ENCODE results near the gene ALDH3B1.

Gene ALDH3B1

DNA sequence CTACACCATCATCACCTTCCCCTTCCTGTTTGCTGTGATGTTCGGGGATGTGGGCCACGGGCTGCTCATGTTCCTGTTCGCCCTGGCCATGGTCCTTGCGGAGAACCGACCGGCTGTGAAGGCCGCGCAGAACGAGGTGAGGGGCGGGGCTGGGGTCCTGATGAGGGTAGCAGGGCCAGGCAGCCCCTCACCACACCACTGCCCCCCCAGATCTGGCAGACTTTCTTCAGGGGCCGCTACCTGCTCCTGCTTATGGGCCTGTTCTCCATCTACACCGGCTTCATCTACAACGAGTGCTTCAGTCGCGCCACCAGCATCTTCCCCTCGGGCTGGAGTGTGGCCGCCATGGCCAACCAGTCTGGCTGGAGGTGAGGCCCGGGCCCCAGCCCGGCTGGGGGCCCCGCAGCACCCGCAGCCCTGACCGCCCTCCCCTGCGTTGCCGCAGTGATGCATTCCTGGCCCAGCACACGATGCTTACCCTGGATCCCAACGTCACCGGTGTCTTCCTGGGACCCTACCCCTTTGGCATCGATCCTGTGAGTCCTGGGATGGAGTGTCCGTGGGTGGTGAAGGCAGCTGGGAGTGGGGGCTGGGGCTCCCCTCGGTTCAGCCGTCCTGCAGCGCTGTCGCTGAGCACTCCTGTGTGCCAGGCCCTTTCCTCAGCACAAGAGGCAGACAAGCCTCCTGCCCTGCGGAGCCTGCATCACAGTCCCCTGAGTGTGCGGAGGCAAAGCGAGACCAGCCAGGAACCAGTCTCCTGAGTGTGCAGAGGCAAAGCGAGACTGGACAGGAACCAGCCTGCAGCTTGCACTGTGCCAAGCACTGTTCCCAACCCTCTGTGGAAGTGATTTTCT lies 37.5 kb downstream of the ALDH3B1 start:
- no peak for FAIRE-seq

DNA sequence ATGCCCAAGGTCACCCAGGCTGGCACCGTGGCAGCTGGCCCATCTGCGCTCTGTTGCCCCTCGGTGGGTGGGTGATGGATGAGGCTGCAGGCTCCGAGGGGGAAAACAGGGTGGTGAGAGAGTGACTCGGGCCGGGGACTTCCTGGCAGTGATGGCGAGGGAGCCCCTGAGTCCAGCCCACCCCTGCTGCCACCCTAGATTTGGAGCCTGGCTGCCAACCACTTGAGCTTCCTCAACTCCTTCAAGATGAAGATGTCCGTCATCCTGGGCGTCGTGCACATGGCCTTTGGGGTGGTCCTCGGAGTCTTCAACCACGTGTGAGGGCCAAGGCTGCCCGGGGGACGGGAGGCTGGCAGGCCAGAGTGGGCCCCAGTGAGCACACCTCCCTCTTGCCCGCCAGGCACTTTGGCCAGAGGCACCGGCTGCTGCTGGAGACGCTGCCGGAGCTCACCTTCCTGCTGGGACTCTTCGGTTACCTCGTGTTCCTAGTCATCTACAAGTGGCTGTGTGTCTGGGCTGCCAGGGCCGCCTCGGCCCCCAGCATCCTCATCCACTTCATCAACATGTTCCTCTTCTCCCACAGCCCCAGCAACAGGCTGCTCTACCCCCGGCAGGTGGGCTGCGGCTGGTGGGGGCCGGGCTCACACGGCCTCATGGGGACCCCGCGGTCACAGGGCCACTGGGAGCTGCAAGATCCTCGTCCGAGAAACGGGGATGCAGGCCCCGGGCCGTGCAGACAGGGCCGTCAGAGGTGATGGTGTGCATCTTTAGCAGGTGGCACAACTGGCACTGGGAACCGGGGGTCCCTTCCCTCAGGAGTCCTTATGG lies 38.8 kb downstream of the ALDH3B1 start:
- no peak for FAIRE-seq

DNA sequence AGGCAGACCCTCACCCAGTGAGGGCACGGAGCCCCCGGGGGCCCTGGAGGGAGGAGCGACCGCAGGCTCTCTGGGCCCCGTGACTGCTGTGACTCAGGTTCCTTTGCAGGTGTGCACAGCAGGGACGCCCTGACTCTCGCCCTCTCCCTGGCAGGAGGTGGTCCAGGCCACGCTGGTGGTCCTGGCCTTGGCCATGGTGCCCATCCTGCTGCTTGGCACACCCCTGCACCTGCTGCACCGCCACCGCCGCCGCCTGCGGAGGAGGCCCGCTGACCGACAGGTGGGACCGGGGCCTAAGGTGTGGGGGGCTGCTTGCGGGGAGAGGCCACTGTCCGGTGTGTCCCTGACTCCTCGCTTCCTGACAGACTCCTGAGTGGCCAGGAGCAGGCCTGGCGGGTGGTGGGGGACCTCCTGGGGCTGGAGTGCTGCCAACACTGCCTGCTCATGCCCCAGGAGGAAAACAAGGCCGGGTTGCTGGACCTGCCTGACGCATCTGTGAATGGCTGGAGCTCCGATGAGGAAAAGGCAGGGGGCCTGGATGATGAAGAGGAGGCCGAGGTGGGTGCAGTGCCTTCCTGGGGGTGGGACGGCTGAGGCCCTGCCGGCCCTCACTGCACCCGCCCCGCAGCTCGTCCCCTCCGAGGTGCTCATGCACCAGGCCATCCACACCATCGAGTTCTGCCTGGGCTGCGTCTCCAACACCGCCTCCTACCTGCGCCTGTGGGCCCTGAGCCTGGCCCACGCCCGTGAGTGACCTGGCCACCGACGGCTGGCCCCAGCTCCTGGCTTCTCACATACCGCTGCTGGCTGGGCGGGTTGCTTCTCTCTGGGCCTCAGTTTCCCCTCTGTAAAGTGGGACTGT lies 39.6 kb downstream of the ALDH3B1 start:
- no peak for FAIRE-seq

DNA sequence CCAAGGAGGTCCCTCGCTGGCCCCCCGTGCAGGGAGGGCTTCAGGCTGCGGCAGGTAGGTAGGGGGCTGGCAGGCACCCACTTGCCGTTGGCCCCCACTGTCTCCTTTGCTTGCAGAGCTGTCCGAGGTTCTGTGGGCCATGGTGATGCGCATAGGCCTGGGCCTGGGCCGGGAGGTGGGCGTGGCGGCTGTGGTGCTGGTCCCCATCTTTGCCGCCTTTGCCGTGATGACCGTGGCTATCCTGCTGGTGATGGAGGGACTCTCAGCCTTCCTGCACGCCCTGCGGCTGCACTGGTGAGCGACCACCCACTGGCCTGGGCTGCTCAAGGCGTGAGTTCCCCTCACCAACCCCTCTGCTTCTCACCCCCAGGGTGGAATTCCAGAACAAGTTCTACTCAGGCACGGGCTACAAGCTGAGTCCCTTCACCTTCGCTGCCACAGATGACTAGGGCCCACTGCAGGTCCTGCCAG lies 40.3 kb downstream of the ALDH3B1 start:
- no peak for FAIRE-seq

DNA sequence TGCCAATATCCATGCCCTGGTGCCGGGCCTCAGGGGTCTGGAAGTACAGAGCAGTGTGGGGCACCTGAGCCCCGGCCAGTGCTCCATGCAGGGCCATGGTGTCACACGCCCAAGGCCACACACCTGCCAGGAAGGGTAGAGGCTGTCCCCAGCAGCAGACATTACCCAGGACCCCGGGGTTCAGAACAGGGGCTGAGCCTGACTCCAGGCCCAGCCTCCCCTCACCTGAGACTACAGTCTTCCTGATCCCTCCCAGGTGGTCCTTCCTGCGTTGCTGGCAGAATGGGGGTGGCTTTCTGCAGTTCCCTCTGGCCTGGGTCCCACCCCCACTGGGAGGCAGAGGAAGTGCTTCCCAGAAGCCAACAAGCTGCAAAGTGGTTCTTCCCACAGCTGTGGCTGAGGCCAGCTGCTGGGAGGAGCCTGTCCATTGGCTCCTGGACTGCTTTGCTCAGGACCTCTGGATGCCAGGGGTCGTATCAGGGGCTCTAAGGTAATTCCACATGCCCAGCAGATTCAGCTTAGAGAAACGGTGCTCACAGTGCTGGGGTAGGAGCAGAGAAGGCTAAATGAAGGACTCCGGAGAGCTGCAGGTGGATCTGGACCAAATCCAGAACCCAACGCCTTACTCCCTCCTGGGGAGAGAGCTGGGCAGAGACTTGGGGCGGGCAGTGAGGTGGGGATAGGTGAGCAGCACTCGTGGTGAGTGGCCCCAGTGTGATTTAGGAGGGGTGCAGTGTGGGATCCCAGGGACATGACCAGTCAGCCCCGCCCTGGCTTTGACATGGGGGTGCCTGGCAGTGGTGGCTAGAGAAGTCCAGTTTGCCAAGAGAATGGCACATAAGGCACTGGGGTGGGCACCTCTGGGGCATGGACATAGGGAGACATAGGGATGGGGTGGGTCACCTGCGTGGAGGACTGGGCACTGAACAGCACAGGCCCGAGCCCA lies 41.3 kb downstream of the ALDH3B1 start:
- FAIRE-seq, result no peak

DNA sequence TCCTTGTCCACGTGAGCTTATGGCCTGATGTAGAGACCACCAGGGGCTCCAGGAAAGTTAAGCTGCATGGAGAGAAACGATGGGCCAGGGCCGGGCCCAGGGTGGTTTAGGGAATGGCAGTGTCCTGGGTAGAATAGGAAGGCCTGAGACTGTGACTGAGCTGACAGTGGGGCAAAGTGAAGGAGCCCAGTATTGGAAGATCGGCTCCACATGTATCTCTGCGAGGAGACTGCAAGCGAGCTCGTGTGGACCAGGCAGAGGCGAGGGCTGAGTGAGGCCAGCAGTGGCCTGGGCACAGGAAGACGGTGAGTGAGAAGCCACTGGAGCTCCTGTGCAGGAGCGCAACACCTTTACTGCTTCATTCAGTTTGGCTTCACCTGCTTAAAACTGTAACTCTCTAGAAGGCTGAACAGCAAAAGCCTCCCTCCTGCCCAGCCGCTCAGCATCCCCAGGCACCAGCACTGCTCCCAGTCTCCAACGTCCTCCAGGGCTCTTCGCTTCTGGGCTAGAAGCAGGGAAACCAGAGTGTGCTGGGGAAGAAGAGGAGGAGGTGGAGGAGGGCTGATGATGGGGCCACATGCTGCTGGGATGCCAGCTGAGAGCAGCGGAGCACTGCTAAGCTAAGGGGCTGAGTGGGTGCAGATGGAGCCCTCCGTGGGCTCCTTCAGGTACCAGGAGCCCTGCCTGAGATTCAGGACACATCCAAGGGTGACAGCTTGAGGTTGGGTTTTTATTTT lies 42.2 kb downstream of the ALDH3B1 start:
- FAIRE-seq, result no peak

DNA sequence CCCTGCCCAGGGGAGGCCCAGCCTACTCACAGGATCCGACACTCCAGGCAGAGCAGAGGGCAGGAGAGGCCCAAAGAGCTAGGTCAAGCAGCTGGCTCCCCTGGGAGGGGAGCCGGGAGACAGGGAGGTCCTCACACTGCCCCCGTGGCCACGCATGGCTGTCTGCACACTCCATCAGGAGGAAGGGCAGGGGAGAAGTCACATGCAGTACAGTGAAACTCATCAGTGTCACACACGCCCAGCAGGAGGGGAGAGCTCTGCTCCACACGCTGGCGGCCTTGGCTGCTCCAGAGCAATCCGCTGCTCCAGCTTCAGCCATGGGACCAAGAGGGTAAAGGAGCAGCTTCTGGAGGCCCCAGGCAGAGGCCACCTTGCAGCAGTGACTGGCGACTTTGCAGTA lies 43.0 kb downstream of the ALDH3B1 start:
- FAIRE-seq, result no peak

DNA sequence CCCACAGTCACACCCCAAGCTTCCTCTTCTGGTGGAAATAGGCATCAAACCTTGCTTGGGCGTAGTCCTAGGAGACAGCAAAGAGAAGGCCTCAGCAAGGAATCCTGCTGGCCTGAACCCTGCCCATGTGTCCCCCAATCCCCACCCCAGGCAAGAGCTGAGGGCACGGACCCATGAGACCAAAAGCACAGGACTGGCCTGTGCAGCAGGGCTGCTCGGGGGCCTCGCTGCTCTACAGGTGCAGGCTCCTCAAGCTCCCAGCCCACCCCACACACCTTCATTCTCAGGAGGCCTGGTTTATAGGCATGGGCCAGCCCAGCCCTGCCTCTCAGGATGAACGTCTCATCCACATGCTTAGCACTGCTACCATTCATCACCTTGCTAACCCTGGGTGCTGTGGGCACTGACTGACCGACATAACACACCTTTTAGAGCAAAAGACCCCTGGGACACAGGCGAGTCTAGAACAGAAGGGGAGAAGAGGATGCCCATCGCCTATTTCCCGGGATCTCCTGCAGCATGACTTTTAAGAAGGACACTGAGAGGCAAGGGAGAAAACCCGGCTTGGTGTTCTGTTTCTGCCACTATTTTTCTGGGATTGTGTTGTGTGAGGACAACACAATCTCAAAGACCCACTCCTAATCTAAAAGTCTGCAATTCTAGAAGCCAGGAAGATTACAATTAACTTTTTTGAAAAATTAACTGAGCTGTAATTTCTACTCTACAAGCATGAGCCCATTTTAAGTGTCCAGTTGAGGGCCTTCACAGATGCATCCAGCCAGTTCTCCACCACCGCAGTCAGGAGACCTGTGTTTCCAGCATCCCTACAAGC lies 44.1 kb downstream of the ALDH3B1 start:
- no peak for FAIRE-seq

DNA sequence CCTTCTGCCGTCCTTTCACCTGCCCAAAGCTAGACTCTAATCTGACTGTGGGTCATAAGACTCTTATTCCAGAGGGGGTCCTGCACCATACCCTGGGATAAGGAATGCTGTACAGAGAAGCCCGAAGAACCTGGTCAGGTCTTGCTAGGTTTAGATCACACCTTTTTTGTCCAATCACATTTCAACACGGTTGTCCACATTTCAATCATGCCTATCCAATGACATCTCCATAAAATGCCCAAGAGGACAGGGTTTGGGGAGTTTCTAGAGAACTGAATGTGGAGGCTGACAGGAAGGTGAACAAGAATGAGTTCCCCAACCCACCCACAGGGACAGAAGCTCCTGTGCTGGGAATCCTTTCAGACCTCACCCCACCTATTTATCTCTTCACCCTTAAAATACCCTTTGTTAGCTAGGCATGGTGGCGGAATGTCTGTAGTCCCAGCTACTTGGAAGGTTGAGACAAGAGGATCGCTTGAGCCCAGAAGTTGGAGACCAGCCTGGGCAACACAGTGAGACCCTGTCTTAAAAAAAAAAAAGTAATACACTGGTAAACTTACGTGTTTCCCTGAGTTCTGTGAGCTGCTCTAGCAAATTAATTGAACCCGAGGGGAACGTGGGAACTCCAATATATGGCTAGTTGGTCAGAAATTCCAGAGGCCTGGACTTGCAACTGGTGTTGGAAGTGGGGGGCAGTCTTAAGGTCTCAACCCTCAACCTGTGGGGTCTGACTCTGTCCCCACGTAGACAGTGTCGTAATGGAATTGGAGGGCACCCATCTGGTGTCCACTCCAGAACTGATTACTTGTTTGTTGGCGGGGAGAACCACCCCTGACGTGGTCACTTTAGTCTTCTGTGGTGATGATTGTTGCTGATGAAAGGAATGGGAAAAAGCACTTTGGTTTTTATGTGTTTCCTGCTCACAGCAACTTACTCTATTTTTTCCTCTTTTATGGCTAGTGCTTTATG lies 46.5 kb downstream of the ALDH3B1 start:
- no peak for FAIRE-seq

DNA sequence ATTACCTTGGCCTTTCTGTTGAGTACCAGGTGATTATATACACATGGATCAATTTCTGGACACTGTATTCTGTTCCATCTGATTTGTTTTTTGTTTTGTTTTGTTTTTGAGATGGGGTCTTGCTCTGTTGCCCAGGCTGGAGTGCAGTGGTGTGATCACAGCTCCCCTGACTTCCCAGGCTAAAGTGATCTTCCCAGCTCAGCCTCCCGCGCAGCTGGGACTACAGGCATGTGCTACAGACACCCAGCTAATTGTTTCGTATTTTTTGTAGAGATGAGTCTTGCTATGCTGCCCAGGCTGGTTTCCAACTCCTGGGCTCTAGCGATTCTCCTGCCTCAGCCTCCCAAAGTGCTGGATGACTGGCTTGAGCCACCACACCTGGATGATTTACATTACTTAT lies 47.7 kb downstream of the ALDH3B1 start:
- no peak for FAIRE-seq

DNA sequence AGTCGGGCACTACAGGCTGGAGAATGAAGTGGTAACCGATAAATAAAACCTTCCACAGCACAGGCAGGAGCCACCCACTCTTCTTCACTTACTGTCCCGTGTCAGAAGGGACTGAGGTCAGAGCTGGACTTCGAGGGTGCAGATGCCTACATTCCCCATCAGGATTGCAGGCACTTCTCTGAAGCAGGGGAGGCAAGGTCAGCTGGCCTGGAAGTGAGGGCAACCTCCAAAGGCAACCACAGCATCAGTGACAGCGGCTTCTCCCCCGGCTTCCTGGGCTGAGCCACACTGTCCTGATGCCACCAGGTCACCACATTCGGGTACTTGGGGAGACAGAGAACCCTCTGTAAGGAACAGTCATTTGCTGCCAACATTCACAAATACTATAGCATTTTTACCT lies 51.4 kb downstream of the ALDH3B1 start:
- no peak for FAIRE-seq

DNA sequence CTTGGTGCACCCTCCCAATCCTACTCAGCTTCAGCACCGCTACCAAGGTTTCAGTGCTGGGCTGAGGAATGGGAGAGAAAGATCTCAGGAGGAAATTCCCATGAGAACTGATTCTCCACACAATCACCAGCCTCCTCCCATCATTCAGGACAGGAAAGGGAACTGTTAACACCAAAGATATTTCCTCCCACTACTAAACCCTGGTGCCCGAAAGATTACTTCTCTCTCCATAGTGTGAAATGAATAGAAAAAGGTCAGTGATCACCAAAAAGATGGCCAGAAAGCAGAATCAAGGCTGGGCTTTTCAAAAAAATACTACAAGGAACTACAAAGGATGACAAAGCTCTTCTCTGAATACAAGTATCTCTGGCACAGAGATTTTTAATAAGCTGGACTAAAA lies 54.8 kb downstream of the ALDH3B1 start:
- no peak for FAIRE-seq

DNA sequence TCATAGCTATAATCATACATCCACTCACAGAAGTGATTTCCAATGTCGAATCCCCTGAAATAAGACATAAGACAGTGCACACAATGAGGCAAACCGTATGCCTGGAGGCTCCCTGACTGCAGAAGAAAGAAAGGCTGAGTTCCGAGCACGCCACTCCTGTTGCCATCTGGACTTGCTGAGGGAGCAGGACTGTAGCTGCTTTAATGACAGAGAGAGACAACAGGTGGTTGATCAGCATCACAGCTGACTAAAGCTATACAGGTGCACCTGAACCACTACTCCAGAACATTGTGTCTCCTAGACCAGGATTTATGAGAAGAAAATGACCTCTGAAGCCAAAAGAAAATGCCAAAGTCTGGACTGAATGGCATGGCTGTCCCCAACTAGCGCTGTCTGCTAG lies 55.7 kb downstream of the ALDH3B1 start:
- no peak for FAIRE-seq

DNA sequence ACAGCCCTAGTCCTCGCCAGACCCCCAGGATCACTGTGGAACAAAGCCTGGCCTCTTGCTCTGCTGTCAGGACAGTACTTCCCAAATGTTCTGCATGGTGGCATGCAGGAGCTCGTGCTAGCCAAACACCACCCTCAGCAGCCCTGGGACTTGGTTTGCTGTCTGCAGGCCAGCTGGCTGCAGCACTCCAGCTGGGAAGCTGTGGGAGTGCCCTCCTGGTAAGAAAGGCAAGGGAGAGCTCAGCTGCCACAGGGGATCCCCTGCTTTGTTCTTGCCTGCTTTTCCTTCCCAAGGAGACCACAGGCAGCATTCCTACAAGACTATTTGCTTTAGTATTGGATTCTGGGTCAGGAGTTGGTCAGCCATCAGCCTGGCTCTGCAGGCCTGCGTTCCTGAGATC lies 56.6 kb downstream of the ALDH3B1 start:
- FAIRE-seq, result no peak

DNA sequence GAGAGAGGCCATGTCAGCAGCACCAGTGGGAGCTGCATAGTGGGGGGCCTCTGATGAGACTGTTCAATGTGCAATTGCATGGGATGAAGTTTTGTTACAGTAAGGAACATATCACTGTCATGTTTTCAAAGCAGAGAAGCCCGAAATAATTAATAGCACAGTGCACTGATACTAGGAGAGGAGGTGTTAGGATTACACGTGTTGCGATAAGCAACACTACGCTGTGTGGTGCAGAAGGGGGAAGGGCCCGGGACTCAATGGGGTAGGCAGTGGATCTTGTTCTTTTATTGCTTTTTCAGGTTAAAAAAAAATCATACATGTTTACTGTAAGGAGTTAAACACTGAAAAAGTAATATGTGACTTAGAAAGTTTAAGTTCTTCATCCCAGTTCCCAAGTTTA lies 57.9 kb downstream of the ALDH3B1 start:
- FAIRE-seq, result no peak

DNA sequence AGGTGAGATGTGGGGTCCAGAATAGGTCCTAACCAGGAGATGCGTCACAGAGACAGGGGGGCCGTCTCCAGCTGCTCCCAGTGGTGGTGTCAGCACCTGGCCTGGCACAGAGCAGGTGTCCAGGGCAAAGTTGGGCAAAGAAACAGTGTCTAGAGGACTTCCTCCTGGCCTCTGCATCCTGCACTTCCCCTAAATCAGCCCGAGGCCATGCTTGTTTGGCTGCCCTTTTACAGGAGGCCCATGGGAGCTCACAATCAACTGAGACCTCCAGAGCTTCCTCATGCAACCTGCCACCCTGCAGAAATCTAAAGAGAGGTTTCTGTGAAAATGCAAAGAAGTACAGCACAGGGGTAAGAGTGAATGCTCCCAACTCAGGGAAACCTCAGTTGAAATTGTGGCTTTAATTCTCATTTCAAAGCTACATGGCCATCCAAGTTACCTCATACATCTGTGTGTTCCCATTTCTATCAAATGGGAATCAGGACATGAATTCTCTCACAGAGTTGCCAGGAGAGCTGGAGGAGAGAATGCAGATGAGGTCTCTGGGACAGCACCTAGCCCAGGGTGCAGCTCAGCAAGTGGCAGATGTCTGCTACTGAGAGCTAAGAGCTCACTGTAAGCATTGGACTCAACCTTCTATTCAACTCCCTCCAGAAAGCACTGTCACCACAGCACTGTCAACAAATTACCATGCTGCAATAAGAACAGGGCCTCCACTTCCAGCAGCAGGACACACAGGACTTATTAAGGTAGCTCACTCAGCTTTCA lies 61.3 kb downstream of the ALDH3B1 start:
- no peak for FAIRE-seq

DNA sequence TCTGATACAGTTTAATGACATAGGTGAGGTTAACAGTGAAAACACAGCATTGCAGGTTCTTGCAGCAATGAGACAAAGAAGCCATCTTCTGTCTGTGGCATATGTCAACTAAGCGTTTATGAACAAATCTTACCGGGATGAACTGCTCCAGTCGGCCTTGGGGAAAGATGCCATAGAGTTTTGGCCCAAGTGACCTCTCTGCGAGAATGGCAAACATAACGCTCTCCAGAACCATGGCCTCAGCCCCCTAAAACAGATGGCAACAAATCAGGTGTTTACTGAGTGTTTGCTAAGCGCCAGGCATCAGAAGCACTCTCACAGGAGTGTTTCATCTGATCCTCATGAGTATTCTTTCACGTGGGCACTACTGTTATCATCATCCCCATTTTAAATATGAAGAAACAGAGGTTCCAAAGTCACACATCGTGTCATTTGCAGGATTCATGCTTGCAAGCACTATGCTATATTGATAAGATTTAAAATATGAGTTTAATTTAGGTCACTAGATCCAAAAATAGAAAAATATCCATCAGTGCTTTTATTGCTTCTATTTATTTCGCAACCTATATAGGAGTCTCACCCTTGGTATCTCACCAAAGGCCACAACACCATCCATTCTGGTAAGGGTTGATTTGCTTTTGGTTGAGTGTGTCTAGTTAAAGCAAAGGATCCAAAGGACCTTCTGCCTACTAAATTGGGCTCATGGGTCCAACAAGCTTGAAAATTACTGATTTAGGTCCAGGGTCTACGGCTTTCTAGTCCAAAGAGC lies 64.6 kb downstream of the ALDH3B1 start:
- no peak for FAIRE-seq

Data from colon (tissue), 2 donors.